ENCODE results near the gene HSPA14.
"Not testable (repeated sequence)": the region's sequence is repeated elsewhere in the genome, so short reads cannot be mapped to it uniquely, and the experiment has no call there.

HSPA14 gene

GRCh38 chr10:14838582-14839304, 637 bp downstream of the HSPA14 start:
- peak in 2 of 4 experiments; percentile 5 to 22 for DNase-seq

- no peak for DNase-seq
Observed at GRCh38 chr10:14839305-14839695, 1.2 kb downstream of the HSPA14 start.

GRCh38 chr10:14840178-14840577, 2.1 kb downstream of the HSPA14 start:
- DNase-seq: no peak

GRCh38 chr10:14843327-14843988, 5.4 kb downstream of the HSPA14 start:
- no peak for DNase-seq

GRCh38 chr10:14844948-14845347, 6.8 kb downstream of the HSPA14 start:
- DNase-seq: no peak

GRCh38 chr10:14852236-14852635, 14.1 kb downstream of the HSPA14 start:
- no peak for DNase-seq

- DNase-seq: no peak
Observed at GRCh38 chr10:14855453-14855852, 17.3 kb downstream of the HSPA14 start.

GRCh38 chr10:14858338-14858960, 20.3 kb downstream of the HSPA14 start:
- no peak for DNase-seq

GRCh38 chr10:14859043-14859442, 20.9 kb downstream of the HSPA14 start:
- no peak for DNase-seq

- no peak for DNase-seq
Observed at GRCh38 chr10:14859775-14860174, 21.7 kb downstream of the HSPA14 start.

- DNase-seq: no peak
Observed at GRCh38 chr10:14860791-14861190, 22.7 kb downstream of the HSPA14 start.

GRCh38 chr10:14864466-14864865, 26.4 kb downstream of the HSPA14 start:
- DNase-seq: not testable (repeated sequence)

GRCh38 chr10:14864871-14865270, 26.8 kb downstream of the HSPA14 start:
- not testable (repeated sequence) for DNase-seq

GRCh38 chr10:14873090-14873760, 35.1 kb downstream of the HSPA14 start:
- no peak for DNase-seq

- DNase-seq: no peak
Observed at GRCh38 chr10:14875941-14876340, 37.8 kb downstream of the HSPA14 start.

- DNase-seq: no peak
Observed at GRCh38 chr10:14876764-14877163, 38.7 kb downstream of the HSPA14 start.

GRCh38 chr10:14878266-14879123, 40.4 kb downstream of the HSPA14 start, which contains the start of gene SUV39H2:
TSS of gene SUV39H2 (plus strand) at chr10:14878866. CDS start at chr10:14878889, 23 bp downstream.
- DNase-seq: peak; percentile 86 to 91 (median 90)

GRCh38 chr10:14879124-14879927, 41.2 kb downstream of the HSPA14 start:
- peak in 2 of 4 experiments; percentile 12 to 44 for DNase-seq

- no peak for DNase-seq
Observed at GRCh38 chr10:14879928-14880193, 41.8 kb downstream of the HSPA14 start.

- no peak for DNase-seq
Observed at GRCh38 chr10:14880229-14880628, 42.1 kb downstream of the HSPA14 start.

GRCh38 chr10:14884082-14884481, 46.0 kb downstream of the HSPA14 start:
- DNase-seq: no peak

GRCh38 chr10:14889318-14889717, 51.2 kb downstream of the HSPA14 start:
- DNase-seq: no peak
